GM23248 (cell line): ENCODE results near the gene DPYSL5.

Source experiments
- EZH2 ChIP-seq: fragments of 200-600 bp; sonication (generic); IDR thresholded peaks from 2 replicates; pipeline ENCODE4 v1.6.1; 2018; ENCODE audit warnings: antibody characterized with exemption, mild to moderate bottlenecking; ENCODE audit not compliant: insufficient read depth, poor library complexity, severe bottlenecking
- EZH2phosphoT487 ChIP-seq: fragments of 200-600 bp; sonication (generic); IDR thresholded peaks from 2 replicates; pipeline ENCODE4 v1.6.1; 2018; ENCODE audit warnings: antibody characterized with exemption, moderate library complexity, mild to moderate bottlenecking, low read depth; ENCODE audit not compliant: insufficient read depth

DNA sequence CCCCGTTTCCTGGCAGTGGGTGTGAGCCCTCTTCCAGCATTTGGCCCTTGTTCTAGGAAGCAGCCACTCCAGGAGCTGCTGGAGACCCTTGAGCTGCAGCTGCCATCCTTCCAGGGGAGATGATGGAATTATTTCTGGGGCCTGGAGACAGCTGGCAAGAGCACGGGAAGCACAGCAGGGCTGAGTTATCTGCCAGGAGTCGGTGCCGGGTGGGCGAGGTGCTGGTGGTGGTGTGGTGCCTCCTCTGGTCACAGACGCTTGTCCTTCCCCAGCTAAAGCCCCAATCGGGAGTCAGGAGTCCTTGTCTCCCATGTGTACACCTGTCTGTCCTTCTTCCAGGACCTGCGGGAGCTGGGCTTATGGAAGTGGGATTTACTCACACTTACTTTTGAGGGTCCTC is 36.0 kb downstream of the DPYSL5 start:
- TF ChIP-seq EZH2 (no peak), EZH2phosphoT487 (no peak)
